IMR-90 (cell line): Measurements from ENCODE around the gene C1orf116. TPM values are rescaled to one million over a fixed set of nuclear protein-coding genes. Genes with fewer than 3 reads are reported as not detected.

ENCODE experiments used
- ATAC-seq: fragments of 200-7000 bp; cut with Tn5 transposase; 2 replicates; pipeline ENCODE4 v1.9.1; 2020; ENCODE audit warnings: low read depth, mild to moderate bottlenecking, moderate library complexity
- BruUV-seq: library from RNA; stranded (reverse); fragments of 400-500 nt; replicated peaks from 2 replicates; lab custom pipeline; 2021; lab: Mats Ljungman, UMichigan
- CTCF ChIA-PET: fragments of 300-600 bp; formaldehyde crosslinking; extraction: SDS; loops from one replicate; lab custom pipeline; 2021; ENCODE audit warnings: antibody characterized with exemption; lab: Yijun Ruan, JAX
- POLR2A ChIA-PET: fragments of 300-600 bp; sonication (Branson Sonifier 250); formaldehyde crosslinking; loops from one replicate; lab custom pipeline; 2022; ENCODE audit warnings: antibody characterized with exemption; ENCODE audit not compliant: unreplicated experiment; lab: Charles Lee
- DNase-seq: peaks from one replicate; pipeline ENCODE4 v3.0.0; 2013
- H2AFZ ChIP-seq: replicated peaks from 2 replicates; pipeline ENCODE3; 2013; ENCODE audit warnings: low read length, mild to moderate bottlenecking; ENCODE audit not compliant: poor library complexity
- H2AK5ac ChIP-seq: 2 replicates; pipeline ENCODE4 v1.6.1; 2013; ENCODE audit warnings: low read depth, low read length, inconsistent platforms
- H2AK9ac ChIP-seq: replicated peaks from 2 replicates; pipeline ENCODE3; 2013; ENCODE audit warnings: mild to moderate bottlenecking, low read depth, low read length, moderate library complexity; ENCODE audit not compliant: poor library complexity
- H2BK120ac ChIP-seq: 2 replicates; pipeline ENCODE4 v1.6.1; 2013; ENCODE audit warnings: low read depth, low read length, inconsistent platforms
- H2BK15ac ChIP-seq: 3 replicates; pipeline ENCODE4 v1.6.1; 2013; ENCODE audit warnings: low read depth, low read length, inconsistent platforms
- H2BK20ac ChIP-seq: 2 replicates; pipeline ENCODE4 v1.6.1; 2013; ENCODE audit warnings: low read depth, mild to moderate bottlenecking, inconsistent platforms, low read length, moderate library complexity
- H2BK5ac ChIP-seq: 2 replicates; pipeline ENCODE4 v1.6.1; 2013; ENCODE audit warnings: mild to moderate bottlenecking, low read depth, low read length, inconsistent platforms; ENCODE audit not compliant: poor library complexity, severe bottlenecking
- H3K14ac ChIP-seq: replicated peaks from 2 replicates; pipeline ENCODE4 v1.6.1; 2013; ENCODE audit warnings: low read depth, low read length, inconsistent platforms
- H3K18ac ChIP-seq: 2 replicates; pipeline ENCODE4 v1.6.1; 2013; ENCODE audit warnings: low read depth, low read length, control low read depth
- H3K23ac ChIP-seq: 2 replicates; pipeline ENCODE4 v1.6.1; 2013; ENCODE audit warnings: low read depth, low read length, inconsistent platforms
- H3K27ac ChIP-seq: 2 replicates; pipeline ENCODE4 v1.5.1; 2013; ENCODE audit warnings: mild to moderate bottlenecking, control low read depth, low read length; ENCODE audit not compliant: insufficient read depth
- H3K27me3 ChIP-seq: 2 replicates; pipeline ENCODE4 v1.6.1; 2013; ENCODE audit warnings: low read length; ENCODE audit not compliant: control insufficient read depth, insufficient read depth
- H3K36me3 ChIP-seq: 2 replicates; pipeline ENCODE4 v1.6.1; 2013; ENCODE audit warnings: low read length, mixed read lengths; ENCODE audit not compliant: control insufficient read depth, insufficient read depth
- H3K4ac ChIP-seq: 2 replicates; pipeline ENCODE4 v1.6.1; 2013; ENCODE audit warnings: low read depth, low read length, inconsistent platforms
- H3K4me1 ChIP-seq: 2 replicates; pipeline ENCODE4 v1.6.1; 2013; ENCODE audit warnings: low read length, mixed read lengths; ENCODE audit not compliant: control insufficient read depth, insufficient read depth
- H3K4me2 ChIP-seq: 2 replicates; pipeline ENCODE4 v1.6.1; 2013; ENCODE audit warnings: low read depth, mild to moderate bottlenecking, control low read depth, low read length, moderate library complexity
- H3K4me3 ChIP-seq: 2 replicates; pipeline ENCODE4 v1.5.1; 2013; ENCODE audit warnings: low read depth, mild to moderate bottlenecking, control low read depth, low read length, moderate library complexity; ENCODE audit not compliant: insufficient read depth
- H3K56ac ChIP-seq: 2 replicates; pipeline ENCODE4 v1.6.1; 2013; ENCODE audit warnings: low read length, inconsistent platforms; ENCODE audit not compliant: insufficient read depth; ENCODE audit errors: extremely low read depth
- H3K79me1 ChIP-seq, 2 experiments: 2 replicates each; pipeline ENCODE4 v1.6.1; 2013; ENCODE audit warnings: low read length in 2 of 2, inconsistent platforms in 1 of 2, low read depth in 1 of 2
- H3K9ac ChIP-seq: 2 replicates; pipeline ENCODE4 v1.6.1; 2013; ENCODE audit warnings: low read depth, low read length, control low read depth
- H3K9me1 ChIP-seq: 2 replicates; pipeline ENCODE4 v1.6.1; 2013; ENCODE audit warnings: low read length, inconsistent platforms; ENCODE audit not compliant: insufficient read depth
- H3K9me3 ChIP-seq: 2 replicates; pipeline ENCODE4 v1.6.1; 2013; ENCODE audit warnings: low read length; ENCODE audit not compliant: control insufficient read depth, insufficient read depth
- H4K20me1 ChIP-seq: 2 replicates; pipeline ENCODE4 v1.6.1; 2013; ENCODE audit warnings: low read length, inconsistent platforms; ENCODE audit not compliant: insufficient read depth
- H4K5ac ChIP-seq: 2 replicates; pipeline ENCODE4 v1.6.1; 2013; ENCODE audit warnings: mild to moderate bottlenecking, low read depth, low read length, control low read depth
- H4K8ac ChIP-seq, 2 experiments: 2 replicates each; pipeline ENCODE4 v1.6.1; 2013; ENCODE audit warnings: low read depth in 2 of 2, low read length in 2 of 2, control low read depth in 1 of 2, inconsistent platforms in 1 of 2
- H4K91ac ChIP-seq: 2 replicates; pipeline ENCODE4 v1.6.1; 2013; ENCODE audit warnings: low read depth, low read length, inconsistent platforms; ENCODE audit not compliant: insufficient read depth
- MAZ ChIP-seq: IDR thresholded peaks from 2 replicates; pipeline ENCODE4 v1.6.1; 2012; ENCODE audit warnings: low read depth, mild to moderate bottlenecking, low read length, improper control_type of control experiment, moderate library complexity, borderline replicate concordance
- POLR2A ChIP-seq: IDR thresholded peaks from 2 replicates; pipeline ENCODE4 v1.6.1; 2012; ENCODE audit warnings: mild to moderate bottlenecking, low read depth, low read length
- RFX5 ChIP-seq: IDR thresholded peaks from 2 replicates; pipeline ENCODE4 v1.8.0; 2012; ENCODE audit warnings: low read depth, mild to moderate bottlenecking, low read length, moderate library complexity
- SMC3 ChIP-seq: fragments of 150-350 bp; IDR thresholded peaks from 2 replicates; pipeline ENCODE4 v1.6.1; 2016; ENCODE audit warnings: low read depth, mild to moderate bottlenecking, antibody characterized with exemption, low read length, moderate library complexity
- WGBS, 2 experiments: methylation state at CpG; one replicate each; pipeline versions ENCODE4 v1.1.5 to v1.1.7; 2013; ENCODE audit warnings: missing lambda C conversion rate in 2 of 2; ENCODE audit not compliant: insufficient read length in 1 of 2; ENCODE audit errors: extremely low coverage in 2 of 2; 5-methylcytosine and 5-hydroxymethylcytosine counted together
- dilution Hi-C: fragments of 300-500 bp; cut with HindIII; formaldehyde crosslinking; loops from one replicate; pipeline ENCODE4 v1.14.3; 2018; ENCODE audit warnings: low sequenced_read_pairs; ENCODE audit not compliant: unreplicated experiment
- in situ Hi-C: fragments of 300-500 bp; cut with MboI; formaldehyde crosslinking; loops from 3 replicates; pipeline ENCODE4 v1.14.3; 2019; ENCODE audit warnings: low sequenced_read_pairs, inconsistent platforms, mixed read lengths
- intact Hi-C: fragments of 100-400 bp; cut with micrococcal nuclease; formaldehyde crosslinking; loops from 2 replicates; pipeline ENCODE4 v1.10.0; 2022
- polyA plus RNA-seq, 3 experiments: library from polyadenylated mRNA; depleted of rRNA; stranded (reverse); fragments of >200 nt; gene quantifications; 2 replicates each; pipeline ENCODE4 v1.2.3, GENCODE V29; 2012; ENCODE audit warnings: low replicate concordance in 1 of 3
- total RNA-seq: library from RNA; depleted of rRNA; stranded (reverse); fragments of >200 nt; gene quantifications from 2 replicates; pipeline ENCODE4 v1.2.3, GENCODE V29; 2012

Gene C1orf116
- total and polyA plus RNA-seq, 2 of the 4 experiments (the other 2 are of a cell fraction): under 0.01 to 0.03 TPM

GRCh38 chr1:207060596-207060995, 28.0 kb upstream of the C1orf116 start:
- BruUV-seq: no TSS peak
- no peaks in the 10 kb centered on the region for H4K20me1 ChIP-seq
- no peak overlapping the region for H3K4me3 ChIP-seq
- H3K79me1 ChIP-seq: no peaks in the 10 kb centered on the region
- H4K5ac ChIP-seq: no peak overlapping the region
- no peak overlapping the region for H4K8ac ChIP-seq
- DNase-seq (no peak), ATAC-seq (no peak)
- H3K27me3 ChIP-seq: peaks cover 2% of the 10 kb centered on the region
- H2BK15ac ChIP-seq: no peak overlapping the region
- dilution Hi-C loops: no loop called here
- ChIA-PET CTCF (interaction anchor here (0.8 kb wide), 1 partner anchor 13 kb away, joined by 3 read pairs; no protein-coding TSS in a partner anchor), POLR2A (no interaction called here)
- no peaks in the 10 kb centered on the region for H3K4me1 ChIP-seq
- no peaks in the 10 kb centered on the region for H3K9me3 ChIP-seq
- intact Hi-C loops: no loop called here
- H2BK120ac ChIP-seq: no peak overlapping the region
- no peak overlapping the region for H4K91ac ChIP-seq
- H2BK20ac ChIP-seq: no peak overlapping the region
- no peak overlapping the region for H2BK5ac ChIP-seq
- no peaks in the 10 kb centered on the region; the same call in 1 of the 2 replicates for H3K9me1 ChIP-seq
- H3K23ac ChIP-seq: no peak overlapping the region
- H2AFZ ChIP-seq: no peak overlapping the region
- H3K36me3 ChIP-seq: no peaks in the 10 kb centered on the region
- WGBS, 2 experiments: no CpG with 5 or more reads among the region's 3 CpGs
- TF ChIP-seq RFX5: no peak
- TF ChIP-seq MAZ: no peak
- TF ChIP-seq POLR2A: no peak
- TF ChIP-seq SMC3: no peak
- H3K9ac ChIP-seq: no peak overlapping the region
- H2AK9ac ChIP-seq: no peak overlapping the region
- no peak overlapping the region for H3K56ac ChIP-seq
- H3K14ac ChIP-seq: no peak overlapping the region
- no peak overlapping the region for H3K18ac ChIP-seq
- no peak overlapping the region for H3K4me2 ChIP-seq
- no peak overlapping the region for H2AK5ac ChIP-seq
- no peak overlapping the region for H3K27ac ChIP-seq
- in situ Hi-C loops: no loop called here
- no peak overlapping the region for H3K4ac ChIP-seq
